ENCODE measurements around the gene CNDP1. TPM values are rescaled to one million over a fixed set of nuclear protein-coding genes. Genes with fewer than 3 reads are reported as not detected.

Gene CNDP1
- total RNA-seq, 2 experiments from 2014 or later: 0.25 to 0.39 TPM

- no peak for TF ChIP-seq CTCF (IDR thresholded peaks at IDR 0.05)
- Mint-ChIP-seq H3K27ac (no peak overlapping the region), H3K4me3 (no peak overlapping the region), H3K27me3 (no peaks in the 10 kb centered on the region), H3K4me1 (ENCODE audit: low read depth) (no peaks in the 10 kb centered on the region), H3K36me3 (ENCODE audit: low read depth) (peaks cover 98% of the 10 kb centered on the region), H3K9me3 (no peaks in the 10 kb centered on the region)
- ATAC-seq (ENCODE audit: poor library complexity) (no peak), DNase-seq (no peak)
- Histone ChIP-seq H3K4me1 (ENCODE audit: insufficient read depth, low read length) (no peaks in the 10 kb centered on the region), H3K27ac (ENCODE audit: low read depth in 1 of 2, low read length in 2 of 2) (no peak overlapping the region), H3K4me3 (ENCODE audit: low read length) (no peak overlapping the region), H3K9me3 (ENCODE audit: control insufficient read depth in 1 of 2, insufficient read depth in 1 of 2, low read length in 2 of 2) (peaks cover 0 to 5% of the 10 kb centered on the region in 2 experiments), H3K27me3 (ENCODE audit: control insufficient read depth in 1 of 2, insufficient read depth in 2 of 2, low read length in 2 of 2) (no peaks in the 10 kb centered on the region), H3K36me3 (ENCODE audit: insufficient read depth, low read length) (peaks cover 91% of the 10 kb centered on the region)
- ChIA-PET POLR2A (no interaction called here), CTCF (no interaction called here)
- intact Hi-C loops (cut with DNase I, micrococcal nuclease): no loop called here
Observed at GRCh38 chr18:74513149-74513882, 21.0 kb upstream of the CNDP1 start.

- Mint-ChIP-seq H3K27me3 (no peaks in the 10 kb centered on the region), H3K9me3 (no peaks in the 10 kb centered on the region), H3K36me3 (ENCODE audit: low read depth) (peaks cover 98% of the 10 kb centered on the region), H3K4me1 (ENCODE audit: low read depth) (no peaks in the 10 kb centered on the region), H3K27ac (no peak overlapping the region), H3K4me3 (no peak overlapping the region)
- TF ChIP-seq CTCF (IDR thresholded peaks at IDR 0.05): no peak
- Histone ChIP-seq H3K9me3 (ENCODE audit: control insufficient read depth in 1 of 2, insufficient read depth in 1 of 2, low read length in 2 of 2) (peaks cover 0 to 5% of the 10 kb centered on the region in 2 experiments), H3K4me3 (ENCODE audit: low read length) (no peak overlapping the region), H3K27me3 (ENCODE audit: control insufficient read depth in 1 of 2, insufficient read depth in 2 of 2, low read length in 2 of 2) (no peaks in the 10 kb centered on the region), H3K36me3 (ENCODE audit: insufficient read depth, low read length) (peaks cover 91% of the 10 kb centered on the region), H3K27ac (ENCODE audit: low read depth in 1 of 2, low read length in 2 of 2) (no peak overlapping the region), H3K4me1 (ENCODE audit: insufficient read depth, low read length) (no peaks in the 10 kb centered on the region)
- ATAC-seq (ENCODE audit: poor library complexity) (no peak), DNase-seq (no peak)
- ChIA-PET POLR2A (no interaction called here), CTCF (no interaction called here)
- intact Hi-C loops (cut with DNase I, micrococcal nuclease): no loop called here
Observed at GRCh38 chr18:74513883-74514205, 20.5 kb upstream of the CNDP1 start.

GRCh38 chr18:74514860-74515495 is 19.3 kb upstream of the CNDP1 start:
- H3K27me3 ChIP-seq (ENCODE audit: control insufficient read depth in 1 of 2, insufficient read depth in 2 of 2, low read length in 2 of 2): no peaks in the 10 kb centered on the region
- no peak for ATAC-seq (ENCODE audit: poor library complexity)
- no peaks in the 10 kb centered on the region for H3K4me1 ChIP-seq (ENCODE audit: insufficient read depth, low read length)
- peaks cover 92% of the 10 kb centered on the region for H3K36me3 ChIP-seq (ENCODE audit: insufficient read depth, low read length)
- Mint-ChIP-seq H3K9me3 (no peaks in the 10 kb centered on the region), H3K27me3 (no peaks in the 10 kb centered on the region), H3K36me3 (ENCODE audit: low read depth) (peaks cover 98% of the 10 kb centered on the region), H3K4me1 (ENCODE audit: low read depth) (no peaks in the 10 kb centered on the region), H3K4me3 (no peak overlapping the region), H3K27ac (no peak overlapping the region)
- DNase-seq: no peak
- H3K9me3 ChIP-seq (ENCODE audit: control insufficient read depth in 1 of 2, insufficient read depth in 1 of 2, low read length in 2 of 2): peaks cover 0 to 5% of the 10 kb centered on the region in 2 experiments
- no peak overlapping the region for H3K4me3 ChIP-seq (ENCODE audit: low read length)
- no peak for TF ChIP-seq CTCF (IDR thresholded peaks at IDR 0.05)
- CTCF ChIA-PET: interaction anchor here (1.3 kb wide), 1 partner anchor 37 kb away, joined by 3 read pairs; no protein-coding TSS in a partner anchor
- intact Hi-C loops (cut with DNase I, micrococcal nuclease): no loop called here
- POLR2A ChIA-PET: no interaction called here
- no peak overlapping the region for H3K27ac ChIP-seq (ENCODE audit: low read depth in 1 of 2, low read length in 2 of 2)
